Mesendoderm (in vitro differentiated cells): ENCODE data around the gene PCNT. TPM values are rescaled to one million over a fixed set of nuclear protein-coding genes. Genes with fewer than 3 reads are reported as not detected.

Experiments
- DNase-seq: peaks from one replicate; pipeline ENCODE4 v3.0.0; 2013
- H2AK5ac ChIP-seq: 2 replicates; pipeline ENCODE4 v1.6.1; 2013; ENCODE audit warnings: low read length, inconsistent platforms
- H2BK120ac ChIP-seq: 2 replicates; pipeline ENCODE4 v1.6.1; 2013; ENCODE audit warnings: low read depth, mild to moderate bottlenecking, low read length, moderate library complexity, mixed read lengths
- H2BK15ac ChIP-seq: replicated peaks from 2 replicates; pipeline ENCODE4 v1.6.1; 2013; ENCODE audit warnings: low read depth, mild to moderate bottlenecking, moderate library complexity
- H2BK5ac ChIP-seq: 2 replicates; pipeline ENCODE4 v1.6.1; 2013; ENCODE audit warnings: low read length, inconsistent platforms
- H3K18ac ChIP-seq: 2 replicates; pipeline ENCODE4 v1.6.1; 2013; ENCODE audit warnings: mild to moderate bottlenecking, low read length, mixed read lengths
- H3K23ac ChIP-seq: one replicate; pipeline ENCODE4 v1.6.1; 2013; ENCODE audit warnings: low read length
- H3K27ac ChIP-seq: 2 replicates; pipeline ENCODE4 v1.5.1; 2013; ENCODE audit warnings: low read depth, mild to moderate bottlenecking, inconsistent platforms, low read length, moderate library complexity
- H3K27me3 ChIP-seq: 2 replicates; pipeline ENCODE4 v1.6.1; 2013; ENCODE audit warnings: low read length, control low read depth, mild to moderate bottlenecking, inconsistent platforms; ENCODE audit not compliant: insufficient read depth, poor library complexity
- H3K36me3 ChIP-seq: 2 replicates; pipeline ENCODE4 v1.6.1; 2013; ENCODE audit warnings: low read length, inconsistent platforms; ENCODE audit not compliant: control insufficient read depth, insufficient read depth
- H3K4ac ChIP-seq: one replicate; pipeline ENCODE4 v1.6.1; 2013; ENCODE audit warnings: low read depth, mild to moderate bottlenecking, low read length, moderate library complexity
- H3K4me1 ChIP-seq: 2 replicates; pipeline ENCODE4 v1.6.1; 2013; ENCODE audit warnings: low read depth, low read length, inconsistent platforms; ENCODE audit not compliant: control insufficient read depth
- H3K4me2 ChIP-seq: 2 replicates; pipeline ENCODE4 v1.6.1; 2013; ENCODE audit warnings: low read length
- H3K4me3 ChIP-seq: 2 replicates; pipeline ENCODE4 v1.5.1; 2013; ENCODE audit warnings: mild to moderate bottlenecking, low read length
- H3K56ac ChIP-seq: one replicate; pipeline ENCODE4 v1.6.1; 2013; ENCODE audit warnings: low read length
- H3K79me1 ChIP-seq: 2 replicates; pipeline ENCODE4 v1.6.1; 2013; ENCODE audit warnings: low read length, inconsistent platforms
- H3K79me2 ChIP-seq: 2 replicates; pipeline ENCODE4 v1.6.1; 2013; ENCODE audit warnings: mild to moderate bottlenecking, low read length; ENCODE audit not compliant: control insufficient read depth, insufficient read depth
- H3K9ac ChIP-seq: 2 replicates; pipeline ENCODE4 v1.6.1; 2013; ENCODE audit warnings: low read length, inconsistent platforms
- H4K5ac ChIP-seq: one replicate; pipeline ENCODE4 v1.6.1; 2013; ENCODE audit warnings: low read length
- H4K8ac ChIP-seq: one replicate; pipeline ENCODE4 v1.6.1; 2013; ENCODE audit warnings: low read depth, mild to moderate bottlenecking, control low read depth, low read length, moderate library complexity
- WGBS: extraction: QIAGEN DNeasy Blood & Tissue Kit; methylation state at CpG from one replicate; pipeline ENCODE4 v1.1.7; 2013; ENCODE audit warnings: low lambda C conversion rate, missing lambda C conversion rate; ENCODE audit not compliant: insufficient coverage; ENCODE audit errors: extremely low coverage; 5-methylcytosine and 5-hydroxymethylcytosine counted together
- polyA plus RNA-seq, 2 experiments: library from polyadenylated mRNA; stranded (reverse); fragments of 200-250 nt; gene quantifications; one replicate each; pipeline ENCODE4 v1.2.3, GENCODE V29; 2013

PCNT gene
- polyA plus RNA-seq (2013, experiment 1 of 2): 13.6 TPM
- polyA plus RNA-seq (2013, experiment 2 of 2): 12.3 TPM

- Histone ChIP-seq H3K18ac (peak within 1 kb of the TSS; percentile 98), H3K27ac (peak within 1 kb of the TSS; percentile 91), H3K9ac (peak within 1 kb of the TSS; percentile 98), H2BK5ac (peak within 1 kb of the TSS; percentile 83), H3K4me2 (peak within 1 kb of the TSS; percentile 99), H4K8ac (peak within 1 kb of the TSS; percentile 90), H3K36me3 (no peaks in the 10 kb centered on the region), H2BK15ac (no peak within 1 kb of the TSS), H3K79me1 (peaks cover 15% of the 10 kb centered on the region), H3K23ac (peak within 1 kb of the TSS; percentile 83), H3K56ac (peak within 1 kb of the TSS; percentile 98), H3K4me3 (peak within 1 kb of the TSS; percentile 95), H2BK120ac (peak within 1 kb of the TSS; percentile 95), H3K79me2 (peaks cover 50% of the 10 kb centered on the region), H3K4me1 (peaks cover 5% of the 10 kb centered on the region), H2AK5ac (no peak within 1 kb of the TSS), H3K4ac (peak within 1 kb of the TSS; percentile 99), H3K27me3 (no peaks in the 10 kb centered on the region), H4K5ac (no peak within 1 kb of the TSS)
- peak; percentile 98 for DNase-seq
- WGBS: no CpG with 5 or more reads among the region's 76 CpGs
Observed at GRCh38 chr21:46323710-46324389, at the start of gene PCNT, which contains the start of gene C21orf58. PCNT (plus strand) TSS chr21:46324156; CDS start chr21:46324229, 73 bp downstream. C21orf58 (minus strand) TSS chr21:46323870; CDS start chr21:46322738, 1,132 bp downstream.

- H3K27me3 ChIP-seq: no peaks in the 10 kb centered on the region
- peaks cover 3% of the 10 kb centered on the region for H3K79me1 ChIP-seq
- no peak overlapping the region for H3K18ac ChIP-seq
- no peaks in the 10 kb centered on the region for H3K79me2 ChIP-seq
- H3K36me3 ChIP-seq: peaks cover 31% of the 10 kb centered on the region
- H2BK5ac ChIP-seq: no peak overlapping the region
- no peak overlapping the region for H3K27ac ChIP-seq
- no peak overlapping the region for H4K8ac ChIP-seq
- no peak overlapping the region for H3K4me3 ChIP-seq
- no peak overlapping the region for H2BK120ac ChIP-seq
- H4K5ac ChIP-seq: no peak overlapping the region
- H2BK15ac ChIP-seq: no peak overlapping the region
- no peak overlapping the region for H2AK5ac ChIP-seq
- WGBS: no CpG with 5 or more reads among the region's 11 CpGs
- H3K23ac ChIP-seq: no peak overlapping the region
- no peak overlapping the region for H3K56ac ChIP-seq
- DNase-seq: no peak
- H3K9ac ChIP-seq: no peak overlapping the region
- no peak overlapping the region for H3K4me2 ChIP-seq
- H3K4ac ChIP-seq: no peak overlapping the region
- H3K4me1 ChIP-seq: no peaks in the 10 kb centered on the region
Observed at GRCh38 chr21:46274797-46275390, 49.1 kb upstream of the PCNT start.

DNA sequence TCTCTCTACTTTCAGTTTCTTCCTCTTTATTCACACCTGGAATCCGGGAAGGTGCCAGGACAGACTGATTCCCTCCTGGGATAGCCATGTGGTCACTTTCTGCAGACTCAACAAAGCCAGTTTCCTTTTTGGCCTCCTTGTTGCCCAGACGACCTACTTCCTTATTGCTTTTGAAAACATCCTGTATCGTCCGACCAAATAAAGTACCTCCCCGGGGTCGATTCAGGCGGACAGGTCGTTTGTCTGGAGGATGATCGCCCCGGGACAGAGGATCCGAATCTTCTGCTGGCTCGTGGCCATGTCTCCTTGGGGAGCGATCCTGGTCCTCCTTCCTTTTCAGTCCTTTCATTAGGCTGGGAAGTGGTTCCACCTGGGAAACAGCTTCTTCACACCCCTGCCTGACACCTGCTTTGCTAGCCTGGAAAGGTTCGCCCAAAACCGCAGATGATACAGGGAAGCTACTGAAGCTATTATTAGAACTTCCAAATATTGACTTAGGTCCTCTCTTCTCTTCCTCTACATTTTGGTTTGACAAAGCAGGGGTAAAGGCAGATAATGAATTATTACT lies 39.8 kb upstream of the PCNT start:
- no CpG with 5 or more reads among the region's 15 CpGs for WGBS

GRCh38 chr21:46284733-46285132 lies 39.2 kb upstream of the PCNT start:
- Histone ChIP-seq H2BK120ac (no peak overlapping the region), H3K36me3 (peaks cover 2% of the 10 kb centered on the region), H3K4me3 (no peak overlapping the region), H3K18ac (no peak overlapping the region), H4K8ac (peak overlapping the region; percentile 42), H3K9ac (peak overlapping the region; percentile 96), H2BK5ac (no peak overlapping the region), H3K4me1 (peaks cover 6% of the 10 kb centered on the region), H3K4me2 (peak overlapping the region; percentile 12), H4K5ac (no peak overlapping the region), H2AK5ac (no peak overlapping the region), H3K79me2 (peaks cover 40% of the 10 kb centered on the region), H2BK15ac (no peak overlapping the region), H3K27me3 (no peaks in the 10 kb centered on the region), H3K4ac (no peak overlapping the region), H3K79me1 (peaks cover 6% of the 10 kb centered on the region), H3K27ac (no peak overlapping the region), H3K56ac (no peak overlapping the region), H3K23ac (no peak overlapping the region)
- no CpG with 5 or more reads among the region's 1 CpG for WGBS
- DNase-seq: no peak

More for the DNA sequence above, 39.8 kb upstream of the PCNT start:
- no peak overlapping the region for H3K9ac ChIP-seq
- no peaks in the 10 kb centered on the region for H3K27me3 ChIP-seq
- H2AK5ac ChIP-seq: no peak overlapping the region
- peaks cover 6% of the 10 kb centered on the region for H3K36me3 ChIP-seq
- H2BK5ac ChIP-seq: no peak overlapping the region
- H4K8ac ChIP-seq: no peak overlapping the region
- peaks cover 7% of the 10 kb centered on the region for H3K79me1 ChIP-seq
- H3K23ac ChIP-seq: no peak overlapping the region
- no peak overlapping the region for H3K4me3 ChIP-seq
- H3K4ac ChIP-seq: no peak overlapping the region
- H3K18ac ChIP-seq: no peak overlapping the region
- H4K5ac ChIP-seq: no peak overlapping the region
- no peak for DNase-seq
- no peak overlapping the region for H3K27ac ChIP-seq
- no peak overlapping the region for H2BK15ac ChIP-seq
- peak overlapping the region; percentile 22 for H3K56ac ChIP-seq
- H3K4me1 ChIP-seq: peaks cover 6% of the 10 kb centered on the region
- peaks cover 39% of the 10 kb centered on the region for H3K79me2 ChIP-seq
- H3K4me2 ChIP-seq: peak overlapping the region; percentile 15
- no peak overlapping the region for H2BK120ac ChIP-seq

DNA sequence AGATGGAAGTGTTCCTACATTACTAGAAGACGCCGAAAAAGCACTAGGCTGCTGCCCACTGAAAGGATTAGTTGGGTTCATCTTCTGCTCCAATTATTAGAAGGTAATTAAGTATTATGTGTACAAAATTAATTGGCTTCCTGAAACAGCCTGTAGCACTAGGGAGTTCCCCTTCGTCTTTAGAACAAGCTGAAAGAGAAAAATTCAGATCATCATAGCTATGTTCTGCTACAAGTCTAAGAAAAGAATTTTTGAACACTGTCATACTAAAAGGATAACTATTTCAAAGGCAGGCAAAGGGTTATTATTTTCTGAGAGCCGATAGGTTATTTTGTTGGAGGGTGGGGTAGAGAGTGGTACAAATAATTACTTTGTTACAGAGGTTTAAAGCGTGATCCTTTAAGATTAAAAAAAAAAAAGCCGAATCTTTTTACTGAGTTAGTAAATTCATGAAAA lies 38.7 kb upstream of the PCNT start, which contains the start of gene MCM3AP:
Gene MCM3AP (minus strand): TSS at position 406 of the 456 bp plus-strand sequence. CDS start 325 bp downstream, at position 81.
- Histone ChIP-seq H2BK15ac (no peak within 1 kb of the TSS), H4K5ac (no peak within 1 kb of the TSS), H3K4ac (no peak within 1 kb of the TSS), H3K4me3 (peak within 1 kb of the TSS; percentile 85), H2BK5ac (peak within 1 kb of the TSS; percentile 70), H2AK5ac (no peak within 1 kb of the TSS), H3K79me2 (peaks cover 42% of the 10 kb centered on the region), H3K9ac (peak within 1 kb of the TSS; percentile 96), H3K36me3 (peaks cover 2% of the 10 kb centered on the region), H3K27ac (peak within 1 kb of the TSS; percentile 96), H3K4me2 (peak within 1 kb of the TSS; percentile 70), H3K79me1 (peaks cover 8% of the 10 kb centered on the region), H3K56ac (peak within 1 kb of the TSS; percentile 98), H4K8ac (peak within 1 kb of the TSS; percentile 42), H2BK120ac (no peak within 1 kb of the TSS), H3K18ac (peak within 1 kb of the TSS; percentile 91), H3K23ac (peak within 1 kb of the TSS; percentile 89), H3K27me3 (no peaks in the 10 kb centered on the region), H3K4me1 (peaks cover 6% of the 10 kb centered on the region)
- WGBS: no CpG with 5 or more reads among the region's 6 CpGs
- DNase-seq: no peak
